HT1080 (cell line): ENCODE data around the gene DNAJB9. TPM values are rescaled to one million over a fixed set of nuclear protein-coding genes. Genes with fewer than 3 reads are reported as not detected.
"Not testable (repeated sequence)": the region's sequence is repeated elsewhere in the genome, so short reads cannot be mapped to it uniquely, and the experiment has no call there.

Experiments used
- DNase-seq: peaks from one replicate; pipeline ENCODE4 v3.0.0-alpha.2; 2015; ENCODE audit warnings: low read depth
- polyA plus RNA-seq, 2 experiments: library from polyadenylated mRNA; depleted of rRNA; stranded (reverse); fragments of >200 nt; gene quantifications; 2 replicates each; pipeline ENCODE4 v1.2.3, GENCODE V29; 2015
- total RNA-seq: library from RNA; depleted of rRNA; stranded (reverse); fragments of >200 nt; shearing (Covaris generic); gene quantifications from 2 replicates; pipeline ENCODE4 v1.2.3, GENCODE V29; 2014; rRNA removed

Gene DNAJB9
- 25.4 and 27.5 TPM in 2 replicates for total RNA-seq
- 16.2 and 16.9 TPM in 2 replicates for polyA plus RNA-seq (2015; cell fraction: cytosol; rRNA removed)
- 9.7 and 13.0 TPM in 2 replicates for polyA plus RNA-seq (2015; cell fraction: nucleus; rRNA removed)

- peak; percentile 99 for DNase-seq
Measured at GRCh38 chr7:108569381-108570145, at the start of gene DNAJB9, which contains the start of gene THAP5. Gene DNAJB9 (plus strand): TSS chr7:108569874. CDS start chr7:108571727, 1,853 bp downstream. Gene THAP5 (minus strand): TSS chr7:108569706. CDS start chr7:108569569, 137 bp downstream.

GRCh38 chr7:108522780-108523179, 46.9 kb upstream of the DNAJB9 start:
- DNase-seq: no peak

- peak; percentile 87 for DNase-seq
Measured at GRCh38 chr7:108525327-108525984, 44.2 kb upstream of the DNAJB9 start.

GRCh38 chr7:108525985-108526767, 43.5 kb upstream of the DNAJB9 start, which contains the start of gene PNPLA8:
Gene PNPLA8 (minus strand): TSS chr7:108526135. CDS start chr7:108515491, 10,644 bp downstream.
- DNase-seq: peak; percentile 100

- no peak for DNase-seq
Measured at GRCh38 chr7:108526768-108527017, 43.0 kb upstream of the DNAJB9 start.

- no peak for DNase-seq
Measured at GRCh38 chr7:108528183-108528712, 41.4 kb upstream of the DNAJB9 start.

GRCh38 chr7:108529341-108529740, 40.3 kb upstream of the DNAJB9 start:
- no peak for DNase-seq

- DNase-seq: no peak
Measured at GRCh38 chr7:108533712-108534111, 36.0 kb upstream of the DNAJB9 start.

- DNase-seq: no peak
Measured at GRCh38 chr7:108535257-108535656, 34.4 kb upstream of the DNAJB9 start.

GRCh38 chr7:108535744-108536143, 33.9 kb upstream of the DNAJB9 start:
- no peak for DNase-seq

- DNase-seq: no peak
Measured at GRCh38 chr7:108537229-108537628, 32.4 kb upstream of the DNAJB9 start.

- DNase-seq: not testable (repeated sequence)
Measured at GRCh38 chr7:108538236-108538635, 31.4 kb upstream of the DNAJB9 start.

GRCh38 chr7:108538685-108539084, 31.0 kb upstream of the DNAJB9 start:
- DNase-seq: not testable (repeated sequence)

- DNase-seq: no peak
Measured at GRCh38 chr7:108541478-108541877, 28.2 kb upstream of the DNAJB9 start.

- DNase-seq: not testable (repeated sequence)
Measured at GRCh38 chr7:108548141-108548896, 21.4 kb upstream of the DNAJB9 start.

- not testable (repeated sequence) for DNase-seq
Measured at GRCh38 chr7:108556665-108557064, 13.0 kb upstream of the DNAJB9 start.

GRCh38 chr7:108557191-108557590, 12.5 kb upstream of the DNAJB9 start:
- no peak for DNase-seq

- DNase-seq: no peak
Measured at GRCh38 chr7:108557617-108558016, 12.1 kb upstream of the DNAJB9 start.

- no peak for DNase-seq
Measured at GRCh38 chr7:108559253-108559652, 10.4 kb upstream of the DNAJB9 start.

GRCh38 chr7:108561047-108561619, 8.5 kb upstream of the DNAJB9 start:
- DNase-seq: no peak
